Vein endothelial cell (primary cell): Measurements from ENCODE around the gene RIPOR1. TPM values are rescaled to one million over a fixed set of nuclear protein-coding genes. Genes with fewer than 3 reads are reported as not detected.

Source experiments
- small RNA-seq: library from RNA; depleted of rRNA; stranded (forward); fragments of <200 nt; gene quantifications from one replicate; pipeline ENCODE3, GENCODE V24; 2012
- total RNA-seq: library from RNA; depleted of rRNA; stranded (reverse); fragments of >200 nt; gene quantifications from 2 replicates; pipeline ENCODE4 v1.2.3, GENCODE V29; 2012

Gene RIPOR1, protein sequence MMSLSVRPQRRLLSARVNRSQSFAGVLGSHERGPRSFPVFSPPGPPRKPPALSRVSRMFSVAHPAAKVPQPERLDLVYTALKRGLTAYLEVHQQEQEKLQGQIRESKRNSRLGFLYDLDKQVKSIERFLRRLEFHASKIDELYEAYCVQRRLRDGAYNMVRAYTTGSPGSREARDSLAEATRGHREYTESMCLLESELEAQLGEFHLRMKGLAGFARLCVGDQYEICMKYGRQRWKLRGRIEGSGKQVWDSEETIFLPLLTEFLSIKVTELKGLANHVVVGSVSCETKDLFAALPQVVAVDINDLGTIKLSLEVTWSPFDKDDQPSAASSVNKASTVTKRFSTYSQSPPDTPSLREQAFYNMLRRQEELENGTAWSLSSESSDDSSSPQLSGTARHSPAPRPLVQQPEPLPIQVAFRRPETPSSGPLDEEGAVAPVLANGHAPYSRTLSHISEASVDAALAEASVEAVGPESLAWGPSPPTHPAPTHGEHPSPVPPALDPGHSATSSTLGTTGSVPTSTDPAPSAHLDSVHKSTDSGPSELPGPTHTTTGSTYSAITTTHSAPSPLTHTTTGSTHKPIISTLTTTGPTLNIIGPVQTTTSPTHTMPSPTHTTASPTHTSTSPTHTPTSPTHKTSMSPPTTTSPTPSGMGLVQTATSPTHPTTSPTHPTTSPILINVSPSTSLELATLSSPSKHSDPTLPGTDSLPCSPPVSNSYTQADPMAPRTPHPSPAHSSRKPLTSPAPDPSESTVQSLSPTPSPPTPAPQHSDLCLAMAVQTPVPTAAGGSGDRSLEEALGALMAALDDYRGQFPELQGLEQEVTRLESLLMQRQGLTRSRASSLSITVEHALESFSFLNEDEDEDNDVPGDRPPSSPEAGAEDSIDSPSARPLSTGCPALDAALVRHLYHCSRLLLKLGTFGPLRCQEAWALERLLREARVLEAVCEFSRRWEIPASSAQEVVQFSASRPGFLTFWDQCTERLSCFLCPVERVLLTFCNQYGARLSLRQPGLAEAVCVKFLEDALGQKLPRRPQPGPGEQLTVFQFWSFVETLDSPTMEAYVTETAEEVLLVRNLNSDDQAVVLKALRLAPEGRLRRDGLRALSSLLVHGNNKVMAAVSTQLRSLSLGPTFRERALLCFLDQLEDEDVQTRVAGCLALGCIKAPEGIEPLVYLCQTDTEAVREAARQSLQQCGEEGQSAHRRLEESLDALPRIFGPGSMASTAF
- total RNA-seq = 57.8 and 62.6 TPM in 2 replicates

DNA sequence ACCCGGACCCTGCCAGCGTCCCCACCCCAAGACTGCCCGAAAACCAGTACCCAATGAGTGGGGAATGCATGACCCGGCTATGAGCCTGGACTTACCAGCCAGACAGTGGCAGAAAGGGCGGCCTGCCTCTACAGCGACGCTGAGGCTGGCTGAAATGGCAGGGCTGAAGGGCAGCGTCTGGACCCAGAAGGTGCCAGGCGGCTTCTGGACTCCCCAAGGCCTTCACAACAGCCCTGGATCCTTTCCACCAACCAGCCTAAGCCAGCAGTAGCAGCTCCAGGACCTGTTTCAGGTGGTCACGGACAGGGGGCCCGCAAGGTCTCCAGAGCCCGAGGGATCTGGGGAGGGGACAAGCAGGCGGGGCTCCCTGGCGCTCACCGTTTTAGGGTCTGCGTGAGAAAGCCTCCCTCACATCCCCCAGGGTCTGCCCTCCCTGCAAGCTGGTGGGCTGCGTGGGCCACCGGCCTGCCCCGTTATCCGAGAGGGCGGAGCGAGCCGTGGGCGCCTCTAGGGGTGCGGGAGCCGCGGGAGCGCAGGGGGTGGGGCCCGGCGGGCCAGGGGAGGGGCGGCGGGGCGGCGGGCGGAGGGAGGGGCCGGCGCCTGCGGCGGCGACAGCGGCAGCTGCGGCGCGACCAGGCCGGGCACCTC lies at the start of gene RIPOR1:
TSS of gene RIPOR1 (plus strand) at position 608 of the 648 bp plus-strand sequence. CDS start 9,618 bp downstream, outside the sequence.

DNA sequence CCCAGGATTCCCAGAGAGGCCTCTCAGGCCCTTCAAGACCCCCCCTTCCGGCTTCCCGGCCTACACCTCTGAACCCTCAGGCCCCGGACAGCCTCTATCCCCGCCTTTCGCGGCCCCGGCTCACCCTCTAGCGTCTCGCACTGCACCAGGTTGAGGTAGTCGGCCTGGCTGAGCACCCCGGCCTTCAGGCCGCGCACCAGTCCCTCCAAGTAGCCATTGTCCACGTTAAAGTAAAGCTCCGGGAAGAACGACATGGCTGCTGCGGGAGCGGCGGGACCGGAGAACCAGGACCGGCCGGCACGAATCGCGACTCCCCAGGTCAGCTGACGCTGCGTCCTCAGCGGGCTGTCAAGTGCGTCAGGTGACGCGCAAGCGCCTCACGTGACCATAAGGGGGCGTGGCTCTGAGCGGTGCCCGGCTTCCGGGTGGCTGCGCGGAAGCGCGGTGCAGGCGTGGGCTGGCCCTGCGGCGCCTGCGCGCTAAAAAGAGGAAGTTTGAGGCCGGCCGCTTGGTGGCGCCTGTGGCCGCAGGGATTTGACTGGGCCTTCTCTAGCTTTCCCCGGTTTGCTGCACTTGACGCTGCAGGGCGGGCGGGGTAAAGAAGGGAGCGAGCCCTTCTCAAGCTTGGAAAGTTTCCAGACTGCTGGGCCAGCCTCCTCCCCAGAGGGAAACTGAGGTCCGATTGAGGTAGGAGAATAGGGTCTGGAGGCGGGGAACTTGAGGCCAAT lies 47.6 kb upstream of the RIPOR1 start, which contains the start of gene ATP6V0D1:
TSS of gene ATP6V0D1 (minus strand) at position 325 of the 728 bp plus-strand sequence. CDS start at position 254, 71 bp downstream.

DNA sequence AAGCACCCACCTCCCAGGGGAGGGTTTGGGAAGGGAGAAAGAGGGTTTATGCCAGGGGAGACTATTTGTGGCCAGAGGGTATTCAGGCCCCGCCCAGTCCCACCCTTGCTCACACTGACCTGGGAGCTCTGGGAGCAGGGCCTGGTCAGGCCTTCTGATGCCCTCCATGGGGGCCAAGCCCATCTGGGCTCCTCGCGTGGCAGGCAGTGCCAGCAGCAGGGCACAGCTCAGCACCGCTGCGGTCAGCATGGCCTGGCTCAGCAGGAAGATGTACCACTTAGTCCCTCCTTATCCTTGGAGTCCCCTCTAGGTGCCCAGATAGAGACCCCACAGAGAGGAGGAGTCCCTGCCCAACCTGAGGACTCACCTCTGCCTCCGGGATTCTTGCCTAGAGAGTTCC lies 45.5 kb upstream of the RIPOR1 start, which contains the start of gene AGRP:
TSS of gene AGRP (minus strand) at position 398 of the 400 bp plus-strand sequence. CDS start at position 249, 149 bp downstream.

DNA sequence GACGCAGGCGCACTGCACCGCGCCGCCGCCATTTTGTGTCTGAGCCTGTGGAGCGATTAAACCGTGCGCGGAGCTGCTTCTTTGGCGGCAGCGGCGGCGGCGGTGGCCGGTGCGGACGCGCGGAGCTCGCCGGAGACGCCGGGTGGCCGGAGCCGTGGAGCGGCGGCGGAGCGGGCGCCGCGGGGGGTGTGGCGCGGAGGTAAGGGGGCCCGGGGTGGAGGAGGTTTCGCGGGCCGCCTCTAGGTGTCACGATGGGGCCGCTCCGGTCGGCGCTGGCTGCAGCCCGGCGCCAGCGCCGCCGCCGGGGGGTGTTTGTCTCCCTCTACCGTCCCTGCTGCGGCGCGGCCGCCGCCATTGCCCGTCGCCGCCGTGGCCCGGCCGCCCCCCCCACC lies 33.9 kb downstream of the RIPOR1 start, which contains the start of gene CTCF:
TSS of gene CTCF (plus strand) at position 1 of the 392 bp plus-strand sequence. CDS start 48,307 bp downstream, outside the sequence.

Small RNA genes lying within 50 kb of the gene (small RNA-seq; reads per million reads assigned to genes)
- not detected for gene AC027682.3

Other genes with a start within 250 kb of the RIPOR1 start
- gene PLEKHG4, start 249.3 kb upstream of the RIPOR1 start, total RNA-seq = 16.5 and 23.8 TPM in 2 replicates
- under 0.01 and 0.33 TPM in 2 replicates for gene KCTD19, start 202.1 kb upstream of the RIPOR1 start, total RNA-seq
- 0.29 TPM in 1 of 2 replicates, not detected in the other for gene LRRC36, start 202.0 kb upstream of the RIPOR1 start, total RNA-seq
- gene TPPP3, start 135.3 kb upstream of the RIPOR1 start, total RNA-seq = not detected in 2 replicates
- 8.5 and 13.1 TPM in 2 replicates for gene ZDHHC1, start 112.4 kb upstream of the RIPOR1 start, total RNA-seq
- gene HSD11B2, start 97.7 kb upstream of the RIPOR1 start, total RNA-seq = 0.10 and 0.65 TPM in 2 replicates
- 114 and 123 TPM in 2 replicates for gene ATP6V0D1, start 47.7 kb upstream of the RIPOR1 start, total RNA-seq
- gene AGRP, start 45.3 kb upstream of the RIPOR1 start, total RNA-seq = not detected in 2 replicates
- 32.7 and 34.2 TPM in 2 replicates for gene CTCF, start 33.7 kb downstream of the RIPOR1 start, total RNA-seq
- gene CARMIL2, start 116.3 kb downstream of the RIPOR1 start, total RNA-seq = 0.67 and 1.3 TPM in 2 replicates
- gene ACD, start 131.4 kb downstream of the RIPOR1 start, total RNA-seq = 25.4 and 28.4 TPM in 2 replicates
- 1.3 and 2.2 TPM in 2 replicates for gene PARD6A, start 132.1 kb downstream of the RIPOR1 start, total RNA-seq
- 9.6 and 21.2 TPM in 2 replicates for gene ENKD1, start 137.9 kb downstream of the RIPOR1 start, total RNA-seq
- gene C16orf86, start 138.0 kb downstream of the RIPOR1 start, total RNA-seq = 2.0 and 2.4 TPM in 2 replicates
- 52.3 and 53.9 TPM in 2 replicates for gene GFOD2, start 190.5 kb downstream of the RIPOR1 start, total RNA-seq